ENCODE measurements around the gene CAMTA1.

The CAMTA1 gene

GRCh38 chr1:7278045-7278444 is 492.8 kb downstream of the CAMTA1 start:
- ChIA-PET POLR2A (no interaction called here), CTCF (no interaction called here)
- TF ChIP-seq CTBP1 (IDR thresholded peaks at IDR 0.05; ENCODE audit: borderline replicate concordance) (no peak), FOXK2 (IDR thresholded peaks at IDR 0.05) (no peak), FOXM1 (IDR thresholded peaks at IDR 0.05; ENCODE audit: borderline replicate concordance) (no peak), SP1 (IDR thresholded peaks at IDR 0.05) (no peak), NFRKB (IDR thresholded peaks at IDR 0.05) (no peak), SUZ12 (IDR thresholded peaks at IDR 0.05) (no peak), BHLHE40 (IDR thresholded peaks at IDR 0.05; ENCODE audit: borderline replicate concordance) (no peak), TARDBP (IDR thresholded peaks at IDR 0.05) (no peak), ELF4 (IDR thresholded peaks at IDR 0.05) (no peak), HDGF (IDR thresholded peaks at IDR 0.05; ENCODE audit: borderline replicate concordance) (no peak), PKNOX1 (IDR thresholded peaks at IDR 0.05) (no peak), L3MBTL2 (conservative IDR thresholded peaks at IDR 0.05) (no peak), LEF1 (IDR thresholded peaks at IDR 0.05; ENCODE audit: borderline replicate concordance) (no peak), ARNT (IDR thresholded peaks at IDR 0.05) (no peak), FOXA1 (IDR thresholded peaks at IDR 0.05) (no peak), ZNF384 (IDR thresholded peaks at IDR 0.05) (no peak)
- no peak for DNase-seq (ENCODE audit: extremely low spot score)

- DNase-seq (ENCODE audit: extremely low spot score) = no peak
- POLR2A ChIA-PET = no interaction called here
- CTCF ChIA-PET = interaction anchor here (0.6 kb wide), 1 partner anchor 84 kb away, joined by 3 read pairs; no protein-coding TSS in a partner anchor
- TF ChIP-seq TARDBP (IDR thresholded peaks at IDR 0.05) = no peak
- no peak for TF ChIP-seq SUZ12 (IDR thresholded peaks at IDR 0.05)
- no peak for TF ChIP-seq FOXA1 (IDR thresholded peaks at IDR 0.05)
- no peak for TF ChIP-seq ELF4 (IDR thresholded peaks at IDR 0.05)
- TF ChIP-seq PKNOX1 (IDR thresholded peaks at IDR 0.05) = no peak
- TF ChIP-seq L3MBTL2 (conservative IDR thresholded peaks at IDR 0.05) = no peak
- TF ChIP-seq NFRKB (IDR thresholded peaks at IDR 0.05) = no peak
- TF ChIP-seq HDGF (IDR thresholded peaks at IDR 0.05; ENCODE audit: borderline replicate concordance) = no peak
- no peak for TF ChIP-seq LEF1 (IDR thresholded peaks at IDR 0.05; ENCODE audit: borderline replicate concordance)
- TF ChIP-seq BHLHE40 (IDR thresholded peaks at IDR 0.05; ENCODE audit: borderline replicate concordance) = no peak
- TF ChIP-seq CTBP1 (IDR thresholded peaks at IDR 0.05; ENCODE audit: borderline replicate concordance) = no peak
- TF ChIP-seq ZNF384 (IDR thresholded peaks at IDR 0.05) = no peak
Observed at GRCh38 chr1:7278827-7279765, 493.8 kb downstream of the CAMTA1 start.

GRCh38 chr1:7279769-7280168 is 494.5 kb downstream of the CAMTA1 start:
- DNase-seq (ENCODE audit: extremely low spot score) = no peak
- CTCF ChIA-PET = interaction anchor here (0.6 kb wide), 1 partner anchor 83 kb away, joined by 3 read pairs; no protein-coding TSS in a partner anchor
- TF ChIP-seq L3MBTL2 (conservative IDR thresholded peaks at IDR 0.05) = no peak
- TF ChIP-seq NFRKB (IDR thresholded peaks at IDR 0.05) = no peak
- no peak for TF ChIP-seq BHLHE40 (IDR thresholded peaks at IDR 0.05; ENCODE audit: borderline replicate concordance)
- TF ChIP-seq TARDBP (IDR thresholded peaks at IDR 0.05) = no peak
- TF ChIP-seq FOXM1 (IDR thresholded peaks at IDR 0.05; ENCODE audit: borderline replicate concordance) = no peak
- no peak for TF ChIP-seq HDGF (IDR thresholded peaks at IDR 0.05; ENCODE audit: borderline replicate concordance)
- TF ChIP-seq PKNOX1 (IDR thresholded peaks at IDR 0.05) = no peak
- TF ChIP-seq SUZ12 (IDR thresholded peaks at IDR 0.05) = no peak
- no peak for TF ChIP-seq SP1 (IDR thresholded peaks at IDR 0.05)
- no peak for TF ChIP-seq CTBP1 (IDR thresholded peaks at IDR 0.05; ENCODE audit: borderline replicate concordance)
- no peak for TF ChIP-seq LEF1 (IDR thresholded peaks at IDR 0.05; ENCODE audit: borderline replicate concordance)
- TF ChIP-seq FOXA1 (IDR thresholded peaks at IDR 0.05) = no peak
- no peak for TF ChIP-seq FOXK2 (IDR thresholded peaks at IDR 0.05)
- TF ChIP-seq ELF4 (IDR thresholded peaks at IDR 0.05) = no peak
- no peak for TF ChIP-seq ARNT (IDR thresholded peaks at IDR 0.05)
- POLR2A ChIA-PET = no interaction called here

- CTCF ChIA-PET = no interaction called here
- TF ChIP-seq ZNF384 (IDR thresholded peaks at IDR 0.05) (no peak), ARNT (IDR thresholded peaks at IDR 0.05) (no peak), PKNOX1 (IDR thresholded peaks at IDR 0.05) (no peak), FOXK2 (IDR thresholded peaks at IDR 0.05) (no peak), NFRKB (IDR thresholded peaks at IDR 0.05) (no peak), HDGF (IDR thresholded peaks at IDR 0.05; ENCODE audit: borderline replicate concordance) (no peak), BHLHE40 (IDR thresholded peaks at IDR 0.05; ENCODE audit: borderline replicate concordance) (no peak), CTBP1 (IDR thresholded peaks at IDR 0.05; ENCODE audit: borderline replicate concordance) (no peak), SP1 (IDR thresholded peaks at IDR 0.05) (no peak), LEF1 (IDR thresholded peaks at IDR 0.05; ENCODE audit: borderline replicate concordance) (no peak), FOXM1 (IDR thresholded peaks at IDR 0.05; ENCODE audit: borderline replicate concordance) (no peak), ELF4 (IDR thresholded peaks at IDR 0.05) (no peak), L3MBTL2 (conservative IDR thresholded peaks at IDR 0.05) (no peak), TARDBP (IDR thresholded peaks at IDR 0.05) (no peak), SUZ12 (IDR thresholded peaks at IDR 0.05) (no peak)
- DNase-seq (ENCODE audit: extremely low spot score) = no peak
- POLR2A ChIA-PET = no interaction called here
Observed at GRCh38 chr1:7280347-7280960, 495.2 kb downstream of the CAMTA1 start.
